HUES48 (cell line): ENCODE measurements around the gene NRXN2.
A peak's percentile ranks its signal among the peaks of the same experiment; 100 is the strongest.

Experiments
- H3K27ac ChIP-seq: one replicate; pipeline ENCODE4 v1.7.0; 2013; ENCODE audit warnings: low read depth, low read length, inconsistent platforms
- H3K27me3 ChIP-seq: 2 replicates; pipeline ENCODE4 v1.6.1; 2013; ENCODE audit warnings: mild to moderate bottlenecking, low read length; ENCODE audit not compliant: control insufficient read depth, insufficient read depth
- H3K36me3 ChIP-seq: 2 replicates; pipeline ENCODE4 v1.6.1; 2013; ENCODE audit warnings: low read length; ENCODE audit not compliant: control insufficient read depth, insufficient read depth
- H3K4me1 ChIP-seq: 2 replicates; pipeline ENCODE4 v1.6.1; 2013; ENCODE audit warnings: mild to moderate bottlenecking, low read length; ENCODE audit not compliant: control insufficient read depth, insufficient read depth
- H3K4me3 ChIP-seq: 2 replicates; pipeline ENCODE4 v1.5.1; 2013; ENCODE audit warnings: mild to moderate bottlenecking, low read depth, low read length
- H3K9ac ChIP-seq: 2 replicates; pipeline ENCODE4 v1.6.1; 2013; ENCODE audit warnings: mild to moderate bottlenecking, low read depth, low read length, moderate library complexity
- H3K9me3 ChIP-seq: 2 replicates; pipeline ENCODE4 v1.6.1; 2013; ENCODE audit warnings: low read length; ENCODE audit not compliant: control insufficient read depth, insufficient read depth

The NRXN2 gene

DNA sequence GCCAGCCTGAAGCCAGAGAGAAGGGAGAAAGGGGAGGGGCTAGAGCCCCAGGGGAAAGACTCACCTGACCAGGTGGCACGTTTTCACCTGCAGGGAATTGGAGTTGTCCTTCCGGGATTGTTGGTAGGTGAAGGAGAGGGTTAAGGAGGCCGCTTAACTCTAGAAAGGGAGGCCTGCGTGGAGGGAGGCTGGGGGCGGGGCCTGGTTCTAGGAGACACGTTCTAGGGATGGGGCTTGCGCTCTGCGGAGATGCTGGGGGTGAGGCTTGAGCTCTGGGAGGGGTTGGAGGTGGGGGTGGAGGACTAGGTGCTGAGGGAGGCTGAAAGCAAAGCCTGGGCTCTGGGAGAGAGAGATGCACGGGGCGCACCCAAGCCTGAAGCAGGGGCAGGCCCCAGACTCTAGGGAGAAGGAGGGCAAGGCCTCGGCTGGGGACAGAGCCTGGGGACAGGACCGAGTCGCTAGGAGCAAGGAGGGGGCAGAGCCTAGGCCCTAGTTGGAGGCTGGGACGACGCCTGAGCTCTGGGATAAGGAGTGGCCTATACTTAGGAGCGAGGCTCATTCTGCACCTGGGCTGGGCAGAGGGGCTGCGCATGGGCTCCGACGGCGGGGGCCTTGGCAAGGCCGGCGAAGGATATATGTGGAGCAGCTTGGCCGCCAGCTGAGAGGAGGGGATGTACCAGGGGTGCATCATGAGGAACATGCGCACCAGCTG is 18.5 kb upstream of the NRXN2 start:
- H3K4me3 ChIP-seq = peak overlapping the region; percentile 67
- no peaks in the 10 kb centered on the region for H3K9me3 ChIP-seq
- H3K9ac ChIP-seq = no peak overlapping the region
- peaks cover 23% of the 10 kb centered on the region for H3K4me1 ChIP-seq
- H3K36me3 ChIP-seq = no peaks in the 10 kb centered on the region
- peaks cover 43% of the 10 kb centered on the region for H3K27me3 ChIP-seq
- no peak overlapping the region for H3K27ac ChIP-seq

DNA sequence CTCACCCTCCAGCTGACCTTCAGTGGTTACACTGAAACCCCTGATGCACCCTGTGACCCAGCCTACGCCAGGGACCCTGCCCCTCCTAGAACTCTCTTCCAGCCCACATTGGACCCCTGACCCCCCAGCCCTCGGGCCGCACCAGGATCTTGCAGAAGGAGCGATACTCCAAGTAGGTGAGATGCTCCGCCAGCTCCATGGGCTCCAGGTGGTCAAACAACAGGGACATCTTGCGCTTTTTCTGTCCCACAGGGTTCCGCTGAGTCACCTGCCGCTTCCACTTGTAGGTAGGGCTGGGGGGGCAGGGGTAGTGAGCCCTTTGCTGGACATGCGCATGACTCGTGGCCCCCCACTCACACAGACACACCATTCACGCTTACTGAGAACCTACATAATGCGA is 16.9 kb upstream of the NRXN2 start:
- Histone ChIP-seq H3K9me3 (no peaks in the 10 kb centered on the region), H3K4me3 (no peak overlapping the region), H3K27ac (no peak overlapping the region), H3K9ac (no peak overlapping the region), H3K4me1 (peaks cover 23% of the 10 kb centered on the region), H3K27me3 (peaks cover 43% of the 10 kb centered on the region), H3K36me3 (peaks cover 1% of the 10 kb centered on the region; the same call in 1 of the 2 replicates)

DNA sequence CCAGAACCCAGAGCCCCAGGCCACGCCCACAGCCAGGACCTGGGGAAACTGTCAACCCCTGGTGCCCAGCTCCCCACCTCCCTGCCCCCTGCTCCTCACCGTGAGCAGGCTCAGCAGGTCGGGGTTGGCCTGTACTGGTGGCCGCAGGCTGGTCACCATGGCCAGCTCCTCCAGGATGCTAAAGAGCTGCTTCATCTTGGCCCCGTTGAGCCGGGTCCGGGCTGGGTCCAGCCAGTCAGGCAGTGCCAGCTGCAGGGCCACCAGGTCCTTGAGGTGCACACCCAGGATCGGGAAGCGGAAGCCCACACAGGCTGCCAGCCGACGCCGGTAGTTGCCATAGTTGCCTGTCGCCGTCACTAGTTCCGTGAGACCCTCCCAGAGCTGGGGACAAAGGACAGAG is 13.7 kb upstream of the NRXN2 start:
- Histone ChIP-seq H3K27me3 (peaks cover 17% of the 10 kb centered on the region), H3K9me3 (no peaks in the 10 kb centered on the region), H3K4me3 (no peak overlapping the region), H3K4me1 (peaks cover 17% of the 10 kb centered on the region), H3K9ac (no peak overlapping the region), H3K27ac (no peak overlapping the region), H3K36me3 (peaks cover 4% of the 10 kb centered on the region; the same call in 1 of the 2 replicates)

DNA sequence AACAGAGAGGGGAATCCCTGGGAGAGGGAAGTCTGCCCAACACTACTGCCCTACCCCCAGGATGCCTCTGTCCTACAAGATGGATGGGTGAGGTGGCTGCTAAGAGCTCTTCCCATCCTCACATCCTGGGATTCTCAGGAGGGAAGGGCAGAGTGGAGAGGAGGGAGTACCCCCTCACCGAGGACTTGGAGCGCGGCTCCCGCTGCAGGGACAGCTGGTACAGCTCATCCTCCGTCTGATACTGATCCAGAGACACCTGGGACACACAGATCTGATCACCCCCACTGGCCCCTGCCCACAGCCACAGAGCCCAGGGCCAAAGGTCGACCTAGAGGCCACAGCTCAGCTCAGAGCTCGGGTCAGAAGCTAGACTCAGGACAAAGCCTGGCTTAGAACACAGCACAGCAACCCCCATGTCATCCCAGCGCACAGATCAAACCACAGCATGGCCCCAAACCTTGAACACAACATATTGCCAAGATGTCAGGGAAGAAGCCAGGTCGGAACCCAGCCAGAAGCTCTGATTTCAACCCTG is 12.8 kb upstream of the NRXN2 start:
- no peak overlapping the region for H3K9ac ChIP-seq
- H3K36me3 ChIP-seq = peaks cover 4% of the 10 kb centered on the region; the same call in 1 of the 2 replicates
- H3K4me1 ChIP-seq = peaks cover 13% of the 10 kb centered on the region
- no peak overlapping the region for H3K27ac ChIP-seq
- H3K27me3 ChIP-seq = peaks cover 9% of the 10 kb centered on the region
- H3K9me3 ChIP-seq = no peaks in the 10 kb centered on the region
- no peak overlapping the region for H3K4me3 ChIP-seq

DNA sequence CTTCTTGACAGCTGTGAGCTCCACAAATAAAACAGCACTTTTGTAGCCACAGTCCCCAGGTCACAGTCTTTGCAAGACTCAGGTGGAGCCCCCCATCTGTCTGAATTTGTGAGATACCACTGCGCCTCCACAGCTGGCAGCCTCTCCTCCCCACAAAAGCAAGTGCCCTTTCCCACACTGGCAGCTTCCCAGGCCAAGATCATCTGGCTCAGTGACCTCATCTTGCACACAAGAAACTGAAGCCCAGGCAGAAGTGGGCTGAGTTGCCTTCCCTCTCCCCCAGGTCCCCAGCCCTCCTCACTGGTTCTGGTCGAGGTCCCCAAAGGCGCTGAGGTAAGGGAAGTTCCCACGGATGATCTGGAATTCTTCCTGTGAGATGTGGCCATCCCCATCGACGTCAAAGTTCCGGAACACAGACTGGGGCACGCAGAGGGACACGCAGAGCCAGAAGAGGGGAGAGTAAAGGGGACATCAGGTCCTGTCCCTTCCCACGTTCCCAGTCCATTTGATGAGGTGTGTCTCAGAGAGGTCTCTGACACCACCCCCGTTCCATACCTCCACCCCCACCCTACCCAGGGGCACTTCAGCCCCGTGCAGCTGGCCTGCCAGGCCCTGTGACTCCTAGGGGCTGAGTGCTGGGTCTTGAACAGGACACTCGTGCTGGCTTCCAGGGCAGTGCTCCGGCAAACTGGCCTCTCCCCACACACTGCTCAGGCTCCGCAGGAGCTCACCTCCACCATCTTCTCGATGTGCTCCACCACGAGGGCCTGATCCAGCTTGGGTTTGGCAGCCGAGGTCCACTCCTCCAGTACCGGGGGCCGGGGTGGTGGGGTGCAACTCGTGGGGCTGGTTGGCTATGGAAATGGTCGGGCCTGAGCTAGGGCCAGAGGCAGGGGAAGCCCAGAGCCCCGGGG is 12.1 kb upstream of the NRXN2 start:
- Histone ChIP-seq H3K36me3 (peaks cover 4% of the 10 kb centered on the region; the same call in 1 of the 2 replicates), H3K9me3 (no peaks in the 10 kb centered on the region), H3K9ac (no peak overlapping the region), H3K4me1 (peaks cover 18% of the 10 kb centered on the region), H3K27me3 (peaks cover 2% of the 10 kb centered on the region; the same call in 1 of the 2 replicates), H3K4me3 (no peak overlapping the region), H3K27ac (no peak overlapping the region)

DNA sequence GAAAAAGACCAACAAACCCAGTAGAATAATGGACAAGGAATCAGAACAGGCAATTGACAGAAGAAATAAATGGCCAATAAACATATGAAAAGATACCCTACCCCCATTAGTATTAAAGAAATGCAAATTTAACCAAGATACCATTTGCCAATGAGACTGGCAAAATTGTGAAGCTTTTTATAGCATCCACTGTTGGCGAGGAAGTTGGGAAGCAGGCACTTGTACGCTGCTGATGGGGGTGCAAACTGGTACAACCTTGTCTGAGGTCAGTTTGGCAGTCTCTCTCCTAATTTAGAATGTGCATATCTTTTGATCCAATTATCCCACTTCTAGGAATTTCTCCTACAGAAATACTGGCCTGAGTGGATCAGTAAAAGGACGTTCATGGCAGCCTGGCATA is 8.6 kb upstream of the NRXN2 start:
- Histone ChIP-seq H3K4me3 (no peak overlapping the region), H3K9ac (no peak overlapping the region), H3K4me1 (peaks cover 13% of the 10 kb centered on the region), H3K27me3 (no peaks in the 10 kb centered on the region), H3K27ac (no peak overlapping the region), H3K36me3 (peaks cover 4% of the 10 kb centered on the region; the same call in 1 of the 2 replicates), H3K9me3 (no peaks in the 10 kb centered on the region)

DNA sequence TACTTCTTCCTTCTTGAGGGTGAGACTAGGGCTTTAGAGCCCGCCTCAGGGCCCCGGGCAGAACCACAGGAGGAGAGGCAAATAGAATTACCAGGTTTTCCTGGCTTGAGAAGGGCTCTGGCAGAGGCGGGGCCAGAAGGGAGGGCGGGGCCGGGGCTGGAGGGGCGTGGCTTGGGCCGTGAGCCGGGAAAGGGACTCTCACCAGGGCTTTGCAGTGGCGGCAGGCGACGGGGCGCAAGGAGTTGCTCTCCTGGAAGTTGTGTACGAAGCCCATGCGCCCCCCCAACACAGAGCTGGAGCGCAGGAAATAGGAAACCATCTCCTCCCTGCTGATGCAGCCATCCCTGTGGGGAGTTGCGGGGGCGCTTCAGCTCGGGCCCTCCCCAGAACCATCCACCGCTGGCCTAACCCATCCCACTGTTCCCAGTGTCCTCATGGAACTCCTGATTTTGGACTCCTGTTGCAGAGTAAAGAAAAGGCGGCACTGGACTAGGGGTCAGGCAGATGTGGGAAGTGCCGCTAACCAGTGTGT is 6.9 kb upstream of the NRXN2 start:
- no peaks in the 10 kb centered on the region for H3K27me3 ChIP-seq
- H3K9me3 ChIP-seq = no peaks in the 10 kb centered on the region
- H3K4me1 ChIP-seq = peaks cover 26% of the 10 kb centered on the region
- H3K27ac ChIP-seq = no peak overlapping the region
- no peak overlapping the region for H3K9ac ChIP-seq
- no peak overlapping the region for H3K4me3 ChIP-seq
- H3K36me3 ChIP-seq = peaks cover 3% of the 10 kb centered on the region; the same call in 1 of the 2 replicates

DNA sequence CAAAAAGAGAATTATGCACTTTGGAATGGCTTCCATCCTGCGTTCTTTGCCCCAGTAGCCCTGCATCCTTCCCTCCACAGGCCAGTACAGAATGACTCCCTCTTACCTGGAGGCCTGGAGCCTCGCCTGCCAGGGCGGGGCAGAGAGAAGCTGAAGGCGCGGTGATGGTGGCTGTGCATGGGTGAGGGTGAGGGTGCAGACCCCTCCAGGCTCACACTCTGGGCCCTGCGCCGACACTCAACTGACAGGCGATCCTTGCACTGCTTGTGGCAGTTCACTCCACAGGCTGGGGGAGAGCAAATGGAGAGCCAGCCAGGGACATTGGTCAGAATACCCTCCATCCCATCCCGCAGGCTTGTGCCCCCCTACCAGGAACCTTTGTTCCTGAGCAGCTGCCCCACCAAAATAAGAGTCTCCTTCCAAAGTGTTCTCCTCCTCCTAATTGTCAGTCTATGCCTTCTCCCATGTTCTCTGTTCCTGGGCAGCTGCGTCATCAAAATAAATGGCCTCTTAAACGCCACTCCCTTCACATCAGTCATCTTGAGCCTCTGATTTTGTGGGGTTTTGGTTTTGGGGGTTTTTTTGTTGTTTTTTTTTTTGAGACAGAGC is 5.9 kb upstream of the NRXN2 start:
- Histone ChIP-seq H3K9me3 (no peaks in the 10 kb centered on the region), H3K4me1 (peaks cover 30% of the 10 kb centered on the region), H3K9ac (no peak overlapping the region), H3K4me3 (no peak overlapping the region), H3K27me3 (no peaks in the 10 kb centered on the region), H3K27ac (no peak overlapping the region), H3K36me3 (no peaks in the 10 kb centered on the region)

DNA sequence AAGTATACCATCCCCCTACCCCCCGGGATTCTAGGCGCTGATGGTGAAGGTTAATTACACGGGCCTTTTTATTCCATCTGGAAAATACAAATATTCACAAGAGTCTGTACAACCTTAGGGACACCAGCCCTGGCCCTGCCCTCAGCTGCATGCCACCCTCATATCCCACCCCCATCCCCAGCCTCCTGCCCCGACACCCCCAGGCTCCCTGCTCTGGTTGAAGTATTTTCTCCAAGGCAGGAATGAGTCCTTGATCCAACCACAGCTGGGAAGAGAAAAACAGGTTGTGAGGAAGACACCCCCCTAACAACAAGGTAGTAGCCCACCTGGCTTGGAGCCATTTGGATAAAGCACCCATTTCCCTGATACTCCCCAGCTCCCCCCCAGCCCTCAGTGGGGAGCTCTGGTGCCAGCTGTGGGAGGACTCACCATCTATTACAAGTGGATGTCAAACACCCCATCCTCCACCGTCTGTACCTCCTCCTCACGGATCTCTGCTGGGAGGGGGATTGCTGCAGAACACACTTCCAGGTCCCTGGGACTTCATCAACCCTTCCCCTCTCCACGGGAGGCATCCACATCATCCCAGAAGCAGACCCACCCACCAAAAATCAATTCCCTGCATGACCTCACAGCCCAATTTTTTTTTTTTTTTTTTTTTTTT is 4.0 kb upstream of the NRXN2 start:
- H3K36me3 ChIP-seq = no peaks in the 10 kb centered on the region

DNA sequence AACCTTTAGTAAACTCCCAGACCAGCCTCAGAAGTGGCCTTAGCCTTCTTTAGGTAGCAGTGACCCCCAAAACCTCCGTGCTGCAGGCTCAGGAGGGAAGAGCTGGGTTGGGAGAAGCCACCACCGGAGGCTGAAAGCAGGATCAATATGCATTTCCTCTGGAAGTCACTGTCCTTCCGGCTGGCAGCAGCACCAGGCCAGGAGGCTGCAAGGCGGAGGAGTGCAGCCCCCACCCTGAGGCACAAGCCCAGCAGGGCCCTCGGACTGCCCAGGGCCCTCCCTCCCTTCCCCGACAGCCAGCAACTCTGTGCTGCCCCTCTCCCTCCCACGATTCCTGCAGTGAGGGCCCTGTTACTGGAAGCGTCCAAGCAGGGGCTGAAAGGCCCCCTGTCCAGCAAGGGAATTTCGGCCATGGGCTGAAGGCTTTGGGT is 3.2 kb upstream of the NRXN2 start:
- Histone ChIP-seq H3K4me1 (peaks cover 26% of the 10 kb centered on the region), H3K36me3 (no peaks in the 10 kb centered on the region), H3K9ac (no peak overlapping the region), H3K9me3 (no peaks in the 10 kb centered on the region), H3K27ac (peak overlapping the region; percentile 25), H3K27me3 (peaks cover 14% of the 10 kb centered on the region), H3K4me3 (no peak overlapping the region)

More for the DNA sequence above, 4.0 kb upstream of the NRXN2 start:
- Histone ChIP-seq H3K27ac (no peak overlapping the region), H3K4me3 (no peak overlapping the region), H3K9me3 (no peaks in the 10 kb centered on the region), H3K4me1 (peaks cover 30% of the 10 kb centered on the region), H3K9ac (no peak overlapping the region), H3K27me3 (peaks cover 7% of the 10 kb centered on the region)
